Measurements from ENCODE around the gene TNS1.

GRCh38 chr2:217870528-217871011 is 132.2 kb downstream of the TNS1 start:
- no peak for TF ChIP-seq CTCF (IDR thresholded peaks at IDR 0.05)
- TF ChIP-seq POLR2AphosphoS5 (IDR thresholded peaks at IDR 0.05; ENCODE audit: low read depth, low read length): no peak
- no peak for TF ChIP-seq REST (IDR thresholded peaks at IDR 0.05; ENCODE audit: insufficient read depth in 1 of 2, low read depth in 2 of 2, low read length in 1 of 2)
- TF ChIP-seq SIN3A (IDR thresholded peaks at IDR 0.05; ENCODE audit: borderline replicate concordance, insufficient read depth, low read depth, low read length): no peak
- TF ChIP-seq TCF7L2 (IDR thresholded peaks at IDR 0.05; ENCODE audit: low read depth, low read length): no peak

Measured in Panc1 (cell line).